ENCODE results near the gene RBM4.

DNA sequence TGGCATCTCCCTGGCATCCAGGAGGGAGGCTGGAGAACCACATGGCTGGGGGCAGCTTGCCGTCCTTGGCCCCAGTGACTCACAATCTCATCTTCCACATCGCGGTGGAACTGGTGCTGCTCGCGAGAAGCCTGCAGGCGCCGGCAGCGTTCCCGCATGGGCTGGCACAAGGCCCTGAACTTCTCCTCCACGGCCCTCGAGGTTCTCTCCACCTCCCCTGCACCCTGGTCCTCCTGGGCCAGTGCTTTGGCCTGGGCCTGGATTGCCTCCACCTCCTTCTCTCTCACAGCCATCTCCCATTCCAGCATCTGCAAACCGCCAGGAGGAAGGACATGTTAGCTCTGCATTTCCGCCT lies 55.5 kb downstream of the RBM4 start:
- no peak for TF ChIP-seq CTCF (IDR thresholded peaks at IDR 0.05)
- TF ChIP-seq POLR2A (IDR thresholded peaks at IDR 0.05) = no peak
